Fibroblast of skin of right biceps (primary cell): ENCODE measurements around the gene TMEM106B.

Source experiments
- DNase-seq: peaks from one replicate; pipeline ENCODE4 v3.0.0-alpha.2; 2013

Gene TMEM106B

DNA sequence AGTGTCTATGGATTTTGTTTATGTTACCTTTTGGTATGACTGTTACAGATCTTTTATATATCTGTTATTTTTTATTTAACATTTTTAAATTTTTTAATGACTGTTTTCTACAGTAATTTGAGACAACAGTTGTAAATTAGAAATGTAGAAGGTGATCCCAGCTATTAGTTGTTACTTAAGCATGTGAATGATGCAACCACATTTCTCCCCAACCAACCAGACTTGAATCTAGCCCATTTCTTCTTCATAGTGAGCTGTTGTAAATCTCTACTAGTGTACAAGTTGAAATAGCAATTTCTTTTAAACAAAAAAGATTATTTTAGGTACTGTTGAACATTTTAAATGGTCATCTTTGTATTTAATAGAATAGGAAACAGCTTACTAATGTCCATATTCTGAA is 18.0 kb downstream of the TMEM106B start:
- DNase-seq, result peak; percentile 8

DNA sequence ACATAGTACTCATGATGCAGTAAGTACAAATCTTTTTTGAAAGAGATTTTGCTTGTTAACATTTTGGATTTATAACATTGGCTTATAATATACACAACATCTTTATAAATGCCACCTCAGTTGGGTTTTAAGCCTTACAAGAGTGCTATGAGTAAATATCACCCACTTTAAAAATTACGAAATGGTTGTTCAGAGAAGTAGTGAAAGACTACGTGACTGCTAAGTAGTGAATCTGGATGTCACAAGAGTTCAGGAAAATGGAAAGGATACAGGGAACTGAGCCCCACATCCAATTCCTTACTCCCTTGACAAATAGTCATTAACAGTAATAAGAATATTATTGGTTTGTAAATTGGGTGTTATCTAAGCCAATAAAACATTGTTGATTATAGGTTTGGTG is 20.0 kb downstream of the TMEM106B start:
- no peak for DNase-seq

DNA sequence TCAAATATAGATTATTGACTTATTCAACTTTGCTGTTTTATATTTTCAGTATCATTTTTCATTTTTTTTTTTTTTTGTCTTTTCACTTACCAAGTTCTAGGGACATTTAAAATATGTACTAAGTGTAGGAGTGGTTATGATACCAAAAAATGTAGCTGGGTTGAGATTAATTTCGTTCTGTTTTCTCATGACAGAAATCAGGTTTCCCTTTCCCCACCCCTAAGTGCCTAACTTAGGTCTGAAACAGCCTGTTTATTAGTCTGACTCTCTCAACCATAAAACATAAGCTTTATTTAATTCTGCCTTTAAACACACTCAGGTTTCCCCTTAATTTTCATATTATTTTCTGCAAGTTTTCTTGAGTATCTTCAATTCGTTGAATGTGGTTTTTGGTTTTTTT is 22.1 kb downstream of the TMEM106B start:
- no peak for DNase-seq

DNA sequence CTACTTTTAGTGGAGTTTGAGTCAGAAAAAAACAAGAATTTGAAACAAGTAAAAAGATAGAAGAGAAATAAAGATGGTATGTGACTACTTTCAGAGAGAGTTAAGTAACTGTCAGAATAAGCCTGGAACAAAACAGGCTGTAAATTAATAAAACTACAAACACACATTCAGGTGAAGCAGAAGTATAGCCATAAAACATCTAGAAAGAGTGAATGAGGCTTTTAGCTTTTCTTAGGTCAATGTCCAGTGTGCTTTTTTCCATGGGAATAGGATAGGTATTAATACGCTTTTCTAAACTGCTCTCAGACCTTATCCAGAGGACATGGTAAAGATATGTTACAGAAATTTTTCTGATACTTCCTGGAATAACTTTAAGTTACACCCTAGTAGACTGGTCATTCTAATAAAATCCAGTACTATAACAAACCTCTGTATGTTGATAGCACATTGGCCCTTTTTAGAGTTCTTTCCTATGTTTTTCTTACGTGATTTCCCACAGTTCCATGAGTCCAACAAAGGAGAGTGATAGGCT is 23.3 kb downstream of the TMEM106B start:
- DNase-seq, result no peak

DNA sequence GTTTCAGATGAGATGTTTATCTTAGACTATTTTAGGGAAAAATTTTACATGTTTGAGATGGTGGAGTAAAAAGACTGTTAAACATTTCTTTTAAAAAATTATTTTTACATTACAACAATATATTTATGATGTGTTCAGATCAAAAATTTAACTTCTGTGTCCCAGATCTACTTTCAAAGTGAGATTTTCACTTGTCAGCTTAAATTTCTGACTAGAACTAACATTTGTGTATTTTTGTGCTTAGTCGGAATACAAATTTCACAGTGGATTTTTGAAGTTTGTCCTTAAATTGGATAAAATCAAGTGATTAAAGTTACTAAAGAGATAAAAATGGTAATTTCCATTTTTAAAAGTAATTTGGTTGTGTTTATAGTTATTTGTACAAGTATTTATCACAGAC is 24.9 kb downstream of the TMEM106B start:
- DNase-seq, result no peak

DNA sequence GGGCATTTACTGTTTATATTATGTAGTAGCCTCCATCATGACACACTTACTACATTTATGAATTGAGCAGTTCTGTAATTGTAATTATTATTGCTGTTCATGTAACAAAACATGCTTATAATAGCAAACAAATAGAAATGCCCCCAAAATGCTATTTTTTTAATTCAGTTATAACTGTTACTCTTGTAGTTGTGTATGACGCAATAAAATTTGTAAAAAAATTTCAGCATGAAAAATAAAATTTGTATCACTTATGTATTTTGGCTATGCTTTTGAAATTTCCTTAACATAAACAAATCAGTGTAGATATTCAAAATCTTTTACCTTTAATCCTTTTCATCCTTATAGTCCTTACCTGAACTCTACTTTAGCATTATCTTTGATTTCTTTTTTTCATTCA is 25.9 kb downstream of the TMEM106B start:
- DNase-seq, result no peak

DNA sequence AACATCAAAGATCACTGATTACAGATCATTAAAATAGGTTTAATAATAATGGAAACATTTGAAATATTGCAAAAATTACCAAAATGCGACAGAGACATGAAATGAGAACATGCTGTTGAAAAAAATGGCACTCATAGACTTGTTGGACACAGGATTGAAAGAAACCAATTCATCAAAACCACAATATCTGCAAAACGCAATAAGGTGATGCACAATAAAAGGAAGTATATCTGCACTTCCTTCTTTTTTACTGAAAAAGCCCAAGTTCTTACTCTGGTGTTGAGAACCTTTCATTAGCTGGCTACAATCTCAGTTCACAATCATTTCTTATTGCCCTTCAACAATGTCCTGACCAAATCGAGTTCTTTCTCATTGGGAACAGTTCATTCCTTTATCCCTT is 28.7 kb downstream of the TMEM106B start:
- no peak for DNase-seq

DNA sequence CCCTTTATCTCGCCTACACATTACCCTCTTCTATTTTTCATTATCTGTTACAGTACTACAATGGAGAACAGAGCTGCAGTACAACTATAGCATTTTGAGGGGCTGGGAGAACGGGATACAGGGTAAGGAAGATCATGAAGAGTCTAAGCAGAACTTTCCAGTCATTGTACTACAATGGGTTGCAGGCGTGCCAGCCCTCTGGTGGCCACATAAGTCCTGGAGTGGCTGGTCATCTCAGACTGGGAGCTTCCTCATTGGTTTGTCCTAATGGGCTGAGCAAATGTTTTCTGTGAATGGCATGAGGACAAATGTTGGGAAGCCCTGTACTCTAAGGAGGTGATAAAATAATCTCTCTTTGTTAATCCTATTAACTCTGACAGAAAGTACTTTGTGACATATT is 33.0 kb downstream of the TMEM106B start:
- DNase-seq, result peak; percentile 16

DNA sequence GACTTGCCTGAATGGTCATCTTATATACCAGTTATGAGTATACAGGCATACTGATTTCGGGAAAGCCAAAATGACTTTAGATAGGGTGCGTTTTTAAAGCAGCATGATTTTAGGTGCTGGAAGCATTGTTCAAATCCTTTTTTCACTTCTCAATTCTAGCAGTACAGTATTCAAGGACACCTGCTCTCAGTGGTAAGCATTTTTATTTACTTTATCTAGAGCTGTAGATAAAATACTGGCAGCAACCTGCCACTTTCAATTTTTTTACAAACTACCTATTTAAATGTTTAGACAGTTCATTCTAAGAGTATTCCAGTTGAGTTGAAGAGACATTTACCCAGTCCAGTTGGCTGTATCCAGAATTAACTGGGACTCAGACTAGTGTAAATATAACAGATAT is 33.6 kb downstream of the TMEM106B start:
- DNase-seq, result no peak

DNA sequence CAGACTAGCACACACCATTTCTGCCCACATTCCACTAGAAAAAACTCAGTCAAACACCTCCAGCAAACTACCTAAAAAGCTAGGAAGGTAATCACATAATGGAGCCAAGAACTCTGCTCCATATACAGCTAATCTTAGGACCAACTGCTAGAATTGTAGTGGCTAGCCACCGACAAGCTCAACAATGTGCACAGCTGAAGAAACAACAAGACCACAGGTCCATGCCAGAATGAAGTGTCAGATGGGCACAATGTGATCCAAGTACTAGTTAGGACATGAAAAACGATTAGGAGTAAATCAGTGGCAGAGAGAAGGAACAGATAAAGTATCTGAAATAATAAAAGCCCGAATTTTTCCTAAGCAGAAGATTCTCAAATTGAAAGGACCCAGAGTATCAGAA is 38.6 kb downstream of the TMEM106B start:
- DNase-seq, result no peak

DNA sequence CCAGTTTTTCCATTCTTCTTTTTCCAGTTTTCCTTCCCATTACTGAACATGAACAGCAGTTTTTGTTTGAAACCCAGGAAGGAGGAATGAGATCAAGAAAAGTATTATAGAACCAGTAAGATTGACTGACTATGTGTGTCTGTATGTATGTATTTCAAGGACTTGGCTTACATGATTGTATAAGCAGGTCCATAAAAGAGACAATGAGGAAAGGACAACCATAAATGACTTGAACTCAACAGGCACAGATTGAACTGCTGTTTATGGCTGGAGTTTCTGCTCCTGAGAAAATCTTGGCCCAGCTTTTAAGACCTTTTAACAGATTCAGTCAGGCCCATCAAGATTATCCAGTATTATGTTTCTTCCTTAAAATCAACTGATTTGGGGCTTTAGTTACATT is 39.1 kb downstream of the TMEM106B start:
- no peak for DNase-seq

DNA sequence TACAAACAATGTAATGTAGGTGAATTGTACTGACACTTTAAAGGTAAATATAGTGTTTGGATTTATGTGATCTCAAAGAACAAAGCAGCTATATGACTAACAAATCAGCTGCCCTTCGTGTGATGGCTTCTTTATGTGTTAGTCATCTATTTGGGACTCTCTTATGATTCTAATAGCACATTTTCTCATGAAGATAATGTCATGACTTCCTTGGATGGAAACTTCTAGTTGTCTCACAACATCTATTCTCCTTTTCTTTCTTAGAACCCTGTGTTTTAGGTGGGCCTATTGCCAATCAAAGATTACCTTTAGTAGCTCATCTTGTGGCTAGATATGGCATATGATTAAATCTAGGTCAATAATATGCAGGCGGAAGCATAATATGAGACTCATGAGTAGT is 45.0 kb downstream of the TMEM106B start:
- DNase-seq, result peak; percentile 4

DNA sequence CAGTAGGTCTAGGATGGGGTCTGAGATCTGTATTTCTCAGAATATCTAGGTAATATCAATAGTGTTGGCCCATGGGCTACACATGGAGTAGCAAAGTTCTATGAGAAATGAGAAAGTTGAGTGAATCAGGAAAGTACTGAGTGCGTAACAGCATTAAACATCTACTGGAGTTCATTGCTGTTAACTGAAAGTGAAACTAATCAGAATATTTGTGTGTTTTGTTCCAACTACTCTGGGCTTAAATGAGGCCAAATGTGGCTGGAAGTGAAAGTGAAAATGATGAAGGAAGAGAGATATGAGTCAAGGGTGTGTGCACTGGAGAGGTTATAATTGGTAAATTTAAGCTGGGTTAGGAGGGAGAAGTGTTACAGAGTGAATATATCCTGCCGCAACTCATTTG is 46.5 kb downstream of the TMEM106B start:
- peak; percentile 3 for DNase-seq

DNA sequence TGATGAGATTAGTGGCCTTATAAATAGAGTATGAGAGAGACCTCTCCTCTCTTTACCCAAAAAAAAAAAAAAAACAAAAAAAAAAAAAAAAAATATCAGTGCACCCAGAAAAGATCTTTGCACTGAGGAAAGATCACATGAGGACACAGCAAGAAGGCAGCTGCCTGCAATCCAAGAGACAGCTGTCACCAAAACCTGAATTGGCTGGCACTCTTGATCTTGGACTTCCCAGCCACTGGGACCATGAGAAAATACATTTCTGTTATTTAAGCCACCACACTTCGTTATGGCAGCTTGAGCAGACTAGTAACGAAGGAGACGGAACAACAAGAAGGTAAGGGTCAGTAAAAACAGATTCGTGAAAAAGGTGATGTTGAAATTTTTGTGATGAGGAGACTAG is 47.0 kb downstream of the TMEM106B start:
- no peak for DNase-seq

DNA sequence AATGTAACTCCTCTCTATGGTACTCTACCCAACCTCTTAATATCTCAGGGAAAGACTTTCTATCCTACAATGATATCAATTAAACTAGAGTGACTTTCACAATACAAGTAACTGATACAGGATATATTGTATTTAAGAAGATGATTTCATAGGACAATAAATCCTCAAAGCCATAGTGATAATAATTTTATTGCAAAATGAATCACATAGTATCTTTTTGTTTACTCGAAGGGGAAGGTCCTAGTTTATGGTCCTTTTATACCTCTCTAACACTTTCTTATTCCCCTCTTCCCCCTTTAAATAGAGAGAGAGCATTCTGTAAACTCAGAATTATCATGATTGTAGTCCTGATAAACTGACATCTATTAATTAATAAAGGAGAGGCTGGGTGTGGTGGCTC is 56.4 kb downstream of the TMEM106B start:
- DNase-seq, result no peak

DNA sequence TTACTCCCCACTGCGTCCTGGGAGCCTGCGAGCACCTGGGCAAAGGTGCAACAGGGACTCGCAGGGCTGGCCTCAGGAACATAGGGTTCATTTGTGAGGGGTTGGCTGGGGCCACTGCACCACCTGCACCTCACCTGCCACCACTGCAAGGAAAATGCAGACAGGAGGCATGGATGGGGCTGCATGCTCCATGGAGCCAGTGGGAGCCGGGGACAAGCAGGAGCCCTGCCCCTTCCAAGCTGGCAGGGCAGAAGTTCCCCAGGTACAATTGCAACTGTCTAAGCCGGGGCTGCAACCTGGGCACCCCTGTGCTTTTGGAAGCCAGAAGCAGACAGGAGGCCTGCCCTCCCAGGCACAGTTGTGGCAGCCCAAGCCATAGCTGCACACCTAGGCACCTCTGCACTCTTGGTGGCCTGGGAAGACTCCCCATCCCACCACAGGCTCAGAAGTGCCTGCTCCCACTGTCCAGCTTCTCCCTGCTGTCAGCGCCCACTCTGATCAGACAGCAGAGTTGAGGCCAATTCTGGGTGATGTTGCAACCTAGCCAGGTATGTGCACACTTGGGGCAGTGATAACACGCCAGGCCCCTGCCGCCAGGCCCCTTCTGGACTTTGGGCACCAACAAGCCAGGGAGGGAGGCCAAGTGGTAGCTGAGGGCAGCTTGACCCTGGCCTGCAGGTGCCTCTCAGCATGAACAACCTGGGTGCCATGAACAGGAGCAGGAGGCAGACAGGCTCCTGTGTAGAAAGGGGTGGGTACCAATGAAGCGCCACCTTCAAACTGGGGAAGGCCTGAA is 58.2 kb downstream of the TMEM106B start:
- no peak for DNase-seq

DNA sequence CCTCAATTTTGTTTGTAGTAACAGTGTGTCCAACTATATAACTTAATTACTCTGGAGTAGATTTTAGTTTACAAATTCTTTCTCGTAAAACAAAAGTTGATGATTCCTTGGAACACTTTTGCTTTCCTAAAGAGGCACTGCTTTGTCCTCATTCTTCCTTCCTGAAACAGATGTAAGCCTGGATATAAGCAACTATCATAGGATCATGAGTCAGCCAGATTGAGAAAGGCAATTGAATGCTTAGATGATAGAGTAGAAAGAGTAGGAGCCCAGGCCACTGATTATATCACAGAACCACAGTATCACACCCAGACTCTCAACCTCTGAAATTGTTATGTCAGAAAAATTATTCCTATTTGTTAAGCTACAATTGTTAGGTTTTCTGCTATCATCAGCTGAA is 69.9 kb downstream of the TMEM106B start:
- DNase-seq, result no peak

DNA sequence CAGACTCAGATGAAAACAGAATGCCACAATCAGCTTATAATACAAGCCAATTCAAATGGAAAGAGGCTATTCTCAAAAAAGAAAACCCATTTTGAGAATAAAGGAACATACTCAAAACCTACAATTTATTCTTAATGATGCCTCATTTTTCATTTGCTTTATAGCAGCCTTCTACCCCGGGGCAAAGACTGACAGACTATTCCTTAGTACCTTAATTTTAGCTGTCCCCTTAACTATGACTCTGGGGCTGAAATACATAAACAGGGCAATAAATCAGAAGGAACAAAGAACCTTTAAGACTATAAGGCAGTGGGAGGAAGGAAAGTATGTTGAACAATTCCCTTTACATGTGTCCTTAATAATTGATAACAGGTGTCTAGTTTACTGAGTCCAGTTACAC is 76.8 kb downstream of the TMEM106B start:
- no peak for DNase-seq

DNA sequence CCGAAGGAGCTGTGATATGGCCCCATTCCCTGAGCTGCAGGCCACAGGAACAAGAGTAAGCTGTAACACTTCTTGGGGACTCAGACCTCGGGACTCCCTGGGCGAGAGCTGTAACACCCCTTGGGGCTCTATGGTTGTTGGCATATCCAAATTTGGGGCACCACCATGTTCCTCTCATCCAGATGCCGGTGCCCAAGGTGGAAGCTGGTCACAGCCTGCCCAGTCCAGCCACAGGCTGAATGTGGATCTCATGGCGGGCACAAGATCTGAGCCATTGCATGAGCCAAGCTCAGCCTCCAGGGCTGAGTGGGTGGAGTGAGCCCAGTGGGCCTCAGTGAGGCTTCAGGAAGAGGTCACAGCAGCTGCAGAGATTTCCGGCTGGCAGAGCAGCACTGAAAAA is 78.9 kb downstream of the TMEM106B start:
- no peak for DNase-seq

DNA sequence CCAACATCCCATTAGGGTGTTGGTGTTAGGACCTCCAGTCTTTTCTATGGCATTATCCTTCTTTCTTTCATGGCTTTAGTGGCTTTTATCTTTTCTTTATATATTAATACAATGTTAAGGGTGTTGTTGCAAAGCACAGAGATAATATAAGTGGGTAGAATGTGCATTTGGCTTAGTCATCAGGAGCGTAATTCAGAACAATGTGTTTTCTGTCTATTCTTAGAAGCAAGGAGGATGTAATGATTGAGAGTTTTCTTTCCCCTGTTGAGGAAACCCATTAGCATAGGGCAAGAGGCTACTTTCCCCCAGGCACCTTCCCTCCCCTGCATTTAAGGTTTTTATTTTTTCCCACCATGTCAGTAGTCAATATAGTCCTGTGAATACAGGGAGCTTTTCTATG is 79.7 kb downstream of the TMEM106B start:
- no peak for DNase-seq

DNA sequence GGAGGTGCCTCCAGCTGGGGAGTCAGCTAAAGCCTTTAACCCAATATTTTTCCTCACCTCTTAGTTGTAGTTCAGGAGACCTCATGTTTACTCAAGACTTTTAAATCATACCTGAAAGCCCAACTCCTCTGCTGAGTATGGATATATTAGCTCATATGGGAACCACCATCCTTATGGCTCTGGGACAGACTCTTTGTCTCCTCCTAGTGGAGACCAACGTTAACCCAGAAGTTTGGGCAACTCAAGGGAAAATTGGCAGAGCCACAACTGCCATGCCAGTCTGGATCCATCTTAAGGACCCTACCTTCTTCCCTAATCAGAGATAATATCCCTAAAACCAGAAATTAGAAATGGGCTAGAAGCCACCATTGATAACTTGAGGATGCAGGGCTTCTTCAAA is 80.8 kb downstream of the TMEM106B start:
- DNase-seq, result peak; percentile 1
